ENCODE data around the gene PARD6A. TPM values are rescaled to one million over a fixed set of nuclear protein-coding genes. Genes with fewer than 3 reads are reported as not detected.
A peak's percentile ranks its signal among the peaks of the same experiment; 100 is the strongest.

Gene PARD6A
- total and polyA plus RNA-seq, 2 experiments from 2014 or later: 1.1 to 1.8 TPM

GRCh38 chr16:67651039-67651438 is 9.7 kb upstream of the PARD6A start:
- no peak for TF ChIP-seq EZH2 (IDR thresholded peaks at IDR 0.05; ENCODE audit: borderline replicate concordance)
- no peak for TF ChIP-seq CTCF (IDR thresholded peaks at IDR 0.05; ENCODE audit: poor library complexity)
- no peak for TF ChIP-seq EZH2phosphoT487 (IDR thresholded peaks at IDR 0.05; ENCODE audit: low read depth, severe bottlenecking, unreplicated experiment)
- Histone ChIP-seq H3K9me3 (ENCODE audit: low read depth) (no peaks in the 10 kb centered on the region), H3K79me2 (no peaks in the 10 kb centered on the region), H3K4me2 (no peak overlapping the region), H3K36me3 (replicated peaks; ENCODE audit: insufficient read depth, low read depth) (no peaks in the 10 kb centered on the region), H3K27ac (no peak overlapping the region), H3K27me3 (peaks cover 47% of the 10 kb centered on the region), H3K4me1 (ENCODE audit: insufficient read depth) (peaks cover 7% of the 10 kb centered on the region), H4K20me1 (ENCODE audit: insufficient read depth, poor library complexity, severe bottlenecking) (no peaks in the 10 kb centered on the region), H3K4me3 (no peak overlapping the region), H3K9me2 (replicated peaks; ENCODE audit: insufficient read depth) (no peaks in the 10 kb centered on the region), H2AFZ (no peak overlapping the region)
- DNase-seq (ENCODE audit: low spot score): no peak
- 90% methylated on average over 7 of the region's 7 CpGs for WGBS (ENCODE audit: low lambda C conversion rate, missing lambda C conversion rate)

- peaks cover 7% of the 10 kb centered on the region for H3K4me1 ChIP-seq (ENCODE audit: insufficient read depth)
- H3K9me2 ChIP-seq (replicated peaks; ENCODE audit: insufficient read depth): no peaks in the 10 kb centered on the region
- H3K4me2 ChIP-seq: no peak overlapping the region
- H2AFZ ChIP-seq: no peak overlapping the region
- no peaks in the 10 kb centered on the region for H3K9me3 ChIP-seq (ENCODE audit: low read depth)
- H4K20me1 ChIP-seq (ENCODE audit: insufficient read depth, poor library complexity, severe bottlenecking): no peaks in the 10 kb centered on the region
- H3K27me3 ChIP-seq: peaks cover 47% of the 10 kb centered on the region
- no peak for DNase-seq (ENCODE audit: low spot score)
- WGBS (ENCODE audit: low lambda C conversion rate, missing lambda C conversion rate): 92% methylated on average over 4 of the region's 4 CpGs
- H3K27ac ChIP-seq: no peak overlapping the region
- H3K79me2 ChIP-seq: no peaks in the 10 kb centered on the region
- H3K4me3 ChIP-seq: no peak overlapping the region
- no peaks in the 10 kb centered on the region for H3K36me3 ChIP-seq (replicated peaks; ENCODE audit: insufficient read depth, low read depth)
- no peak for TF ChIP-seq EZH2phosphoT487 (IDR thresholded peaks at IDR 0.05; ENCODE audit: low read depth, severe bottlenecking, unreplicated experiment)
- TF ChIP-seq CTCF (IDR thresholded peaks at IDR 0.05; ENCODE audit: poor library complexity): no peak
- TF ChIP-seq EZH2 (IDR thresholded peaks at IDR 0.05; ENCODE audit: borderline replicate concordance): no peak
Measured at GRCh38 chr16:67651847-67652246, 8.9 kb upstream of the PARD6A start.

GRCh38 chr16:67652578-67653127 is 8.1 kb upstream of the PARD6A start:
- no peak overlapping the region for H2AFZ ChIP-seq
- peaks cover 47% of the 10 kb centered on the region for H3K27me3 ChIP-seq
- no peak overlapping the region for H3K4me3 ChIP-seq
- WGBS (ENCODE audit: low lambda C conversion rate, missing lambda C conversion rate): 17% methylated on average over 9 of the region's 59 CpGs
- H3K9me3 ChIP-seq (ENCODE audit: low read depth): no peaks in the 10 kb centered on the region
- peak; percentile 67 for DNase-seq (ENCODE audit: low spot score)
- no peak overlapping the region for H3K27ac ChIP-seq
- no peaks in the 10 kb centered on the region for H3K36me3 ChIP-seq (replicated peaks; ENCODE audit: insufficient read depth, low read depth)
- peak overlapping the region; percentile 98 for H3K4me2 ChIP-seq
- TF ChIP-seq EZH2phosphoT487 (IDR thresholded peaks at IDR 0.05; ENCODE audit: low read depth, severe bottlenecking, unreplicated experiment) (no peak), EZH2 (IDR thresholded peaks at IDR 0.05; ENCODE audit: borderline replicate concordance) (no peak), CTCF (IDR thresholded peaks at IDR 0.05; ENCODE audit: poor library complexity) (no peak)
- H3K9me2 ChIP-seq (replicated peaks; ENCODE audit: insufficient read depth): no peaks in the 10 kb centered on the region
- no peaks in the 10 kb centered on the region for H4K20me1 ChIP-seq (ENCODE audit: insufficient read depth, poor library complexity, severe bottlenecking)
- no peaks in the 10 kb centered on the region for H3K79me2 ChIP-seq
- peaks cover 7% of the 10 kb centered on the region for H3K4me1 ChIP-seq (ENCODE audit: insufficient read depth)
